HEK293 (cell line): ENCODE data around the gene CCNG2.
A peak's percentile ranks its signal among the peaks of the same experiment; 100 is the strongest.

Experiments used
- CTCF ChIA-PET: fragments of 350-600 bp; formaldehyde crosslinking; extraction: SDS; loops from one replicate; lab custom pipeline; 2021; ENCODE audit warnings: antibody characterized with exemption; lab: Yijun Ruan, JAX
- POLR2A ChIA-PET: fragments of 300-600 bp; formaldehyde crosslinking; extraction: SDS; loops from one replicate; lab custom pipeline; 2020; ENCODE audit warnings: antibody characterized with exemption, inconsistent platforms; lab: Yijun Ruan, JAX
- H3K27ac ChIP-seq: fragments of 200-500 bp; sonication (Bioruptor generic); 2 replicates; pipeline ENCODE4 v1.5.1; 2014; ENCODE audit warnings: low read depth, low read length, control low read depth, inconsistent platforms; ENCODE audit errors: extremely low read depth
- H3K36me3 ChIP-seq, 2 experiments: fragments of 200-500 bp in 1 of 2; sonication (Bioruptor generic) in 1 of 2; 1 replicate in 1 of 2; 2 replicates in 1 of 2; pipeline ENCODE4 v1.5.1; 2014 to 2017; ENCODE audit warnings: inconsistent platforms in 2 of 2, low read length in 2 of 2; ENCODE audit not compliant: control insufficient read depth in 2 of 2, insufficient read depth in 1 of 2
- H3K4me1 ChIP-seq: fragments of 200-500 bp; sonication (Bioruptor generic); 2 replicates; pipeline ENCODE4 v1.5.1; 2014; ENCODE audit warnings: mild to moderate bottlenecking, low read length, inconsistent platforms; ENCODE audit not compliant: control insufficient read depth, insufficient read depth
- H3K4me3 ChIP-seq: 2 replicates; pipeline ENCODE4 v1.5.1; 2011; ENCODE audit warnings: low read depth, mild to moderate bottlenecking, control low read depth, low read length, moderate library complexity
- H3K9me3 ChIP-seq: fragments of 200-500 bp; sonication (Bioruptor generic); 2 replicates; pipeline ENCODE4 v1.5.1; 2014; ENCODE audit warnings: low read depth, low read length, inconsistent platforms; ENCODE audit not compliant: control insufficient read depth, insufficient read depth
- FEZF1 ChIP-seq: fragments of 450-650 bp; formaldehyde crosslinking; IDR thresholded peaks from 2 replicates; pipeline ENCODE4 v1.5.1; 2016; ENCODE audit warnings: missing biosample characterization, missing genetic modification characterization
- GLIS1 ChIP-seq: fragments of 450-650 bp; formaldehyde crosslinking; IDR thresholded peaks from 2 replicates; pipeline ENCODE4 v1.5.1; 2016; ENCODE audit warnings: missing biosample characterization, missing genetic modification characterization
- IKZF3 ChIP-seq: fragments of 450-650 bp; IDR thresholded peaks from 2 replicates; pipeline ENCODE4 v1.5.0; 2018; ENCODE audit warnings: missing biosample characterization, mild to moderate bottlenecking, missing genetic modification characterization, moderate library complexity
- KLF10 ChIP-seq: fragments of 450-650 bp; IDR thresholded peaks from 2 replicates; pipeline ENCODE4 v1.5.1; 2018; ENCODE audit warnings: missing biosample characterization, mild to moderate bottlenecking, missing genetic modification characterization
- PRDM10 ChIP-seq: fragments of 450-650 bp; formaldehyde crosslinking; IDR thresholded peaks from 2 replicates; pipeline ENCODE4 v1.5.1; 2016; ENCODE audit warnings: missing biosample characterization, missing genetic modification characterization
- PRDM6 ChIP-seq: fragments of 450-650 bp; formaldehyde crosslinking; IDR thresholded peaks from 2 replicates; pipeline ENCODE4 v1.5.1; 2017; ENCODE audit warnings: missing biosample characterization, missing genetic modification characterization
- TCF7L2 ChIP-seq: IDR thresholded peaks from 2 replicates; pipeline ENCODE4 v1.6.1; 2011; ENCODE audit warnings: low read depth, mild to moderate bottlenecking, inconsistent platforms, low read length, moderate library complexity, borderline replicate concordance
- WT1 ChIP-seq: fragments of 450-650 bp; formaldehyde crosslinking; IDR thresholded peaks from 2 replicates; pipeline ENCODE4 v1.5.1; 2016; ENCODE audit warnings: missing biosample characterization, missing genetic modification characterization
- YY1 ChIP-seq: fragments of 450-650 bp; formaldehyde crosslinking; IDR thresholded peaks from 2 replicates; pipeline ENCODE4 v1.5.1; 2018; ENCODE audit warnings: missing biosample characterization, missing genetic modification characterization
- ZBTB20 ChIP-seq: fragments of 450-650 bp; formaldehyde crosslinking; IDR thresholded peaks from 2 replicates; pipeline ENCODE4 v1.5.1; 2016; ENCODE audit warnings: missing biosample characterization, missing genetic modification characterization
- ZBTB48 ChIP-seq: fragments of 450-650 bp; formaldehyde crosslinking; IDR thresholded peaks from 2 replicates; pipeline ENCODE4 v1.5.1; 2016; ENCODE audit warnings: missing biosample characterization, missing genetic modification characterization
- ZBTB6 ChIP-seq: fragments of 450-650 bp; formaldehyde crosslinking; IDR thresholded peaks from 2 replicates; pipeline ENCODE4 v1.5.1; 2017; ENCODE audit warnings: missing biosample characterization, missing genetic modification characterization
- ZFP69B ChIP-seq: fragments of 450-650 bp; formaldehyde crosslinking; IDR thresholded peaks from 2 replicates; pipeline ENCODE4 v1.5.1; 2016; ENCODE audit warnings: missing biosample characterization, missing genetic modification characterization
- ZNF155 ChIP-seq: fragments of 450-650 bp; formaldehyde crosslinking; IDR thresholded peaks from 2 replicates; pipeline ENCODE4 v1.5.1; 2016; ENCODE audit warnings: missing biosample characterization, missing genetic modification characterization
- ZNF214 ChIP-seq: fragments of 450-650 bp; formaldehyde crosslinking; IDR thresholded peaks from 2 replicates; pipeline ENCODE4 v1.5.1; 2017; ENCODE audit warnings: missing biosample characterization, mild to moderate bottlenecking, missing genetic modification characterization, borderline replicate concordance
- ZNF221 ChIP-seq: fragments of 450-650 bp; formaldehyde crosslinking; IDR thresholded peaks from 2 replicates; pipeline ENCODE4 v1.5.1; 2017; ENCODE audit warnings: missing biosample characterization, missing genetic modification characterization, borderline replicate concordance
- ZNF335 ChIP-seq: fragments of 450-650 bp; formaldehyde crosslinking; conservative IDR thresholded peaks from 2 replicates; pipeline ENCODE4 v1.5.1; 2016; ENCODE audit warnings: missing biosample characterization, missing genetic modification characterization
- ZNF362 ChIP-seq: fragments of 450-650 bp; formaldehyde crosslinking; IDR thresholded peaks from 2 replicates; pipeline ENCODE4 v1.5.1; 2016; ENCODE audit warnings: missing biosample characterization, missing genetic modification characterization
- ZNF366 ChIP-seq: fragments of 450-650 bp; formaldehyde crosslinking; conservative IDR thresholded peaks from 2 replicates; pipeline ENCODE4 v1.5.1; 2016; ENCODE audit warnings: missing biosample characterization, missing genetic modification characterization
- ZNF37A ChIP-seq: fragments of 450-650 bp; IDR thresholded peaks from 2 replicates; pipeline ENCODE4 v1.5.1; 2018; ENCODE audit warnings: missing biosample characterization, missing genetic modification characterization
- ZNF549 ChIP-seq: fragments of 450-650 bp; IDR thresholded peaks from 2 replicates; pipeline ENCODE4 v1.5.1; 2018; ENCODE audit warnings: missing biosample characterization, missing genetic modification characterization, mild to moderate bottlenecking, inconsistent platforms, moderate library complexity
- ZNF561 ChIP-seq: fragments of 450-650 bp; IDR thresholded peaks from 2 replicates; pipeline ENCODE4 v1.5.1; 2018; ENCODE audit warnings: missing biosample characterization, missing genetic modification characterization, borderline replicate concordance
- ZNF600 ChIP-seq: fragments of 450-650 bp; formaldehyde crosslinking; IDR thresholded peaks from 2 replicates; pipeline ENCODE4 v1.5.1; 2016; ENCODE audit warnings: missing biosample characterization, missing genetic modification characterization
- ZNF660 ChIP-seq: fragments of 450-650 bp; IDR thresholded peaks from 2 replicates; pipeline ENCODE4 v1.5.1; 2018; ENCODE audit warnings: missing biosample characterization, mild to moderate bottlenecking, missing genetic modification characterization
- TF ChIP-seq, protein P1 (sequence below): fragments of 450-650 bp; formaldehyde crosslinking; IDR thresholded peaks from 2 replicates; pipeline ENCODE4 v1.5.1; 2016; ENCODE audit warnings: missing biosample characterization, missing genetic modification characterization
- TF ChIP-seq, protein P2 (sequence below): fragments of 450-650 bp; formaldehyde crosslinking; IDR thresholded peaks from 2 replicates; pipeline ENCODE4 v1.5.1; 2016; ENCODE audit warnings: missing biosample characterization, missing genetic modification characterization

Gene CCNG2

GRCh38 chr4:77155631-77156452 lies 1.2 kb upstream of the CCNG2 start:
- CTCF ChIA-PET, result interaction anchor here (0.6 to 2.3 kb wide), 6 partner anchors 47 to 122 kb away, joined by 3 to 6 read pairs (median 3); partner anchors contain the start of gene CCNI
- peak overlapping the region; percentile 97 for H3K27ac ChIP-seq
- H3K4me1 ChIP-seq, result no peaks in the 10 kb centered on the region
- peaks cover 4 to 24% of the 10 kb centered on the region in 2 experiments; a peak in 1 of 3 replicates for H3K36me3 ChIP-seq
- POLR2A ChIA-PET, result interaction anchor here (1.0 to 3.6 kb wide), 2 partner anchors 61 to 81 kb away, joined by 3 to 19 read pairs; partner anchors contain the start of gene CCNI
- H3K9me3 ChIP-seq, result no peaks in the 10 kb centered on the region
- H3K4me3 ChIP-seq, result peak overlapping the region; percentile 19
- TF ChIP-seq ZNF549 (tag by site-specific recombination) (no peak), ZFP69B (tag by site-specific recombination) (no peak), TCF7L2 (peak; percentile 17; the same call in 1 of the 2 replicates), PRDM10 (tag by site-specific recombination) (0 out of 2 replicates have a peak, but pooled peaks have one; percentile 48), ZNF362 (tag by site-specific recombination) (peak; percentile 80; the same call in 1 of the 2 replicates), KLF10 (tag by site-specific recombination) (no peak), ZNF155 (no peak), ZNF37A (tag by site-specific recombination) (no peak), ZNF600 (no peak), ZNF561 (tag by site-specific recombination) (0 out of 2 replicates have a peak, but pooled peaks have one; percentile 52), ZNF660 (tag by site-specific recombination) (0 out of 2 replicates have a peak, but pooled peaks have one; percentile 2), WT1 (peak; percentile 74), FEZF1 (tag by site-specific recombination) (peak; percentile 25; the same call in 1 of the 2 replicates), ZBTB6 (tag by site-specific recombination) (no peak), YY1 (tag by site-specific recombination) (no peak), ZBTB48 (tag by site-specific recombination) (peak; percentile 41; the same call in 1 of the 2 replicates), ZNF335 (tag by site-specific recombination) (peak; percentile 75), ZNF221 (tag by site-specific recombination) (no peak), ZBTB20 (tag by site-specific recombination) (peak; percentile 48; the same call in 1 of the 2 replicates), ZNF214 (tag by site-specific recombination) (0 out of 2 replicates have a peak, but pooled peaks have one; percentile 16), GLIS1 (peak; percentile 87), ZNF366 (0 out of 2 replicates have a peak, but pooled peaks have one; percentile 46), PRDM6 (tag by site-specific recombination) (peak; percentile 79), IKZF3 (peak; percentile 55)
- TF ChIP-seq, protein P1, sequence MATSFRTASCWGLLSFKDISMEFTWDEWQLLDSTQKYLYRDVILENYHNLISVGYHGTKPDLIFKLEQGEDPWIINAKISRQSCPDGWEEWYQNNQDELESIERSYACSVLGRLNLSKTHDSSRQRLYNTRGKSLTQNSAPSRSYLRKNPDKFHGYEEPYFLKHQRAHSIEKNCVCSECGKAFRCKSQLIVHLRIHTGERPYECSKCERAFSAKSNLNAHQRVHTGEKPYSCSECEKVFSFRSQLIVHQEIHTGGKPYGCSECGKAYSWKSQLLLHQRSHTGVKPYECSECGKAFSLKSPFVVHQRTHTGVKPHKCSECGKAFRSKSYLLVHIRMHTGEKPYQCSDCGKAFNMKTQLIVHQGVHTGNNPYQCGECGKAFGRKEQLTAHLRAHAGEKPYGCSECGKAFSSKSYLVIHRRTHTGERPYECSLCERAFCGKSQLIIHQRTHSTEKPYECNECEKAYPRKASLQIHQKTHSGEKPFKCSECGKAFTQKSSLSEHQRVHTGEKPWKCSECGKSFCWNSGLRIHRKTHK (tag by site-specific recombination), result no peak
- TF ChIP-seq, protein P2, sequence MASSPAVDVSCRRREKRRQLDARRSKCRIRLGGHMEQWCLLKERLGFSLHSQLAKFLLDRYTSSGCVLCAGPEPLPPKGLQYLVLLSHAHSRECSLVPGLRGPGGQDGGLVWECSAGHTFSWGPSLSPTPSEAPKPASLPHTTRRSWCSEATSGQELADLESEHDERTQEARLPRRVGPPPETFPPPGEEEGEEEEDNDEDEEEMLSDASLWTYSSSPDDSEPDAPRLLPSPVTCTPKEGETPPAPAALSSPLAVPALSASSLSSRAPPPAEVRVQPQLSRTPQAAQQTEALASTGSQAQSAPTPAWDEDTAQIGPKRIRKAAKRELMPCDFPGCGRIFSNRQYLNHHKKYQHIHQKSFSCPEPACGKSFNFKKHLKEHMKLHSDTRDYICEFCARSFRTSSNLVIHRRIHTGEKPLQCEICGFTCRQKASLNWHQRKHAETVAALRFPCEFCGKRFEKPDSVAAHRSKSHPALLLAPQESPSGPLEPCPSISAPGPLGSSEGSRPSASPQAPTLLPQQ (tag by site-specific recombination), result no peak
